Stimulated activated CD8-positive, alpha-beta memory T cell treated with anti-CD3 and anti-CD28 coated beads, Interleukin-4, amount 100 ng/mL, for 48 hours (primary cell): ENCODE results near the gene MRC1.

Experiments used
- DNase-seq: peaks from one replicate; pipeline ENCODE4 v3.0.0-alpha.2; 2020

MRC1 gene

DNA sequence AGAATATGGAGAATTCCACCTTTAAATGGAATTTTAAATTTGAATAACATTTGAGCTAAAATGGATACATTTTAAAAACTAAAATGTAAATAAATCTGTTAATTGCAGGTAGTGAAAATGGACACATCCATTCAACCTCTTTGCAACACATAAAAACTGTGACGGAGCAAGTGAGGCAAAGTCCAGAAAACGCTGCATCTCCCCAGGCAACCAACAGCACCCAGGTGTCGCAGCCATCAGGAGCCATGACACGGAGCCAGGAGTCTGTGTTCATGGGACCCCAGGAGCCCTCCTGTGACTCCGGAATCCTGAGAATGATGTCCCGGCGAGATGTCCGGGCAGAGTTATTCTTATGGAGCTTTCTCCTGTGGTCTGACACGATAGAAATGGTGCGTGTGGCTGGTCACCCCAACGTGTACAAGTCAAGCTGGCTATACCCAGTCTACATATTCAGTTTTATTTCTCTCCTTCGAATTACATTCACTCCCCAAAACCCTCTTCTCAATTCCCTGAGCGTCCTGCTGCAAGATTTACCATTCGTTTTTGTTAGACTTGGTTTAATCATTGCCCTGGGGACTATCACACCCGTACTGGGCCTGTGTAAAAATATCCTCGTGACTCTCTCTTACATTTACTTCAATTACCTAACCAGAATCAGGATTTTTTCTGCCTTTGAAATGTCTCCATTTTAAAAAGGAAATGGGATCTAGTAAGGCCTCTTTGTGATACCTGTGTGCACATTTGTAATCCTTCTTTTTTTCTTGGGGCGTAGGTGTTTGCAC lies 13.1 kb upstream of the MRC1 start:
- DNase-seq = no peak

DNA sequence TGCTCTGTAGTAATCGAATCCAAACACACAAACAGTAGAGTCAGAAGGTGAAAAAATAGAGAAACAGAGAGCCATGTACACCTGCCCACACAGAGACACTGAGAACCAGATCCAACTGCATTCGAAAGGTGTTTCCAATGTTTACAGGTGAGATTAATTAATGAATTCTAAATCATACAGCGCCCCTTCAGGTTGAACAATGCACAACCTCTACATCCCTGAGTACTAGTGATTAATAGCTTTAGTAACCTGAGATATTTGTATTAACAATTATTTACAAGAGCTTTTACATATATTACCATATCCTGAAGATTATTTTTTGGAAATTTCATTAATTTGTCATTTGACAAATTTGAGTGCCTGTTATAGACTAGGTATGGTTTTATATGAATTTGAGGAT lies 7.6 kb upstream of the MRC1 start:
- DNase-seq = no peak

DNA sequence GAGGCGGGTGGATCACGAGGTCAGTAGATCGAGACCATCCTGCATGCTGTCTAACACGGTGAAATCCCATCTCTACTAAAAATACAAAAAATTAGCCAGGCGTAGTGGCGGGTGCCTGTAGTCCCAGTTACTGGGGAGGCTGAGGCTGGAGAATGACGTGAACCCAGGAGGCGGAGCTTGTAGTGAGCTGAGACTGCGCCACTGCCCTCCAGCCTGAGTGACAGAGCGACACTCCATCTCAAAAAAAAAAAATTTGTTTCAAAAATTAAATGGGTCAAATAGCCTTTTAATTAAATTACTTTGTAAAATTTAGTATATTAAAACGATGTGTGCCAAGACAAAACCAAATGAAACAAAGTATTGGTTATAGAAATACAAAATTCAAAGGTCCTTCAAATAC lies 6.8 kb upstream of the MRC1 start:
- no peak for DNase-seq

DNA sequence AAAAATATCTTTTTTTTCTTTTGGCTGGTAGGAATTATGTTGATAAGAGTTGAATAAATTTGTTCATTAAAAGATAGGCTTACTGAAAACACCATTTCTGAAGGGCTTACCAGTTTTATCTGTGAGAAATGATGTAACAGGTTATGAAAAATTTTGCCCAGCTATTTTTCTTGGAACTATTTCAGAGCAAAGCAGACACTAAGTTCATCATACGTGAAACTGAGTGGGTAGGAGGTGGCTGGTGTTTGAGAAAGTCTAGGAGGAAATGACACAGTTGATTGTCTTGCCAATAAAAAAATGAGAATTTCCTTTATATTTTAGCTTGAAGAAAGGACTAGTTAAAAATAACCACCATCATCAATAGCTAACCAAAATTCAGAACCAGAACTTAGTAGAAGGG lies 6.2 kb upstream of the MRC1 start:
- DNase-seq = no peak

DNA sequence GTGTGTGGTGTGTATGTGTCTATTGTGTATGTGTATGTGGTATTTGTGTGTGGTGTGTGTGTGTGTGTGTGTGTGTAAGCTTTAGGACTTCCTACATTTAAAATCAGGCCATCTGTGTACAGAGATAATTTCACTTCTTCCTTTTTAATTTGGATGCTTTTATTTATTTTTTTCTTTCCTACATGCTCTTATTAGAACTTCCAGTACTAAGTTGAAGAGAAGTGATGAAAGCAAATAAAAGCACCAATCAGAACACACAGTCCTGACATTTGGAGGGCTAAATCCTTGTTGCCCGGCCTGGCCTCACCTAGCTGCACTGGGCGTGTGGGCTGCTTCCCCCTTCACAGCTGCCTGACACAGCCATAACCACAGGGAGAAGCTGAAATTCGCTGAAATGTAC lies 3.8 kb upstream of the MRC1 start:
- DNase-seq = no peak

DNA sequence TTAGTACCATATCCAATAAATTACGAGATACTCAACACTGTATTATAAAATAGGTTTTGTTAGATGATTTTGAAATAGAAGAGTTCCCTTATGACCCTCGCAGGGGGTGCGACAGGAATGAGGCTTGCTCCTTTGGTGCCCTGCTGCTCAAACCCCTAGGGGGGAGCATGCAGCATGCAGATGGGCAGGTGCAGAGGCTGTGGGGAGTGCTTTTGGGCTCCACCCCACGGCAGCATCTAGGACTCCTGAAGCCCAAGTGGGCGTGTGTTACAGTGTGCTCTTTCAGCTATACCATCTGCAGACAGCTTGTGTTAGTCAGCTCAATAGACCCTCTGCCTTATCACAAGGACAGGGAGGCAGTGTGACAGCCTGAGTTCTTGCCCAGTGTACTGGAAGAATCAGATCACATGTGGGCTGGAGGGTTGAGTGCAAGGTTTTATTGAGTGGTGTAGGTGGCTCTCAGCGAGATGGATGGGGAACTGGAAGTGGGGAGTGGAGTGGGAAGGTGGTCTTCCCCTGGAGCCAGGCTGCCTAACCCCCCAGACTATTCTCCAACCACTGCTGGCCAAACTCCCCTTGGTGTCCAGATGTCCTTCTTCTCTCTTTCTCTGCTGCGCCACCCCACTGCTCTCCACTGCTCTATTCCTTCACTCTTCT lies 3.1 kb upstream of the MRC1 start:
- peak; percentile 40 for DNase-seq

DNA sequence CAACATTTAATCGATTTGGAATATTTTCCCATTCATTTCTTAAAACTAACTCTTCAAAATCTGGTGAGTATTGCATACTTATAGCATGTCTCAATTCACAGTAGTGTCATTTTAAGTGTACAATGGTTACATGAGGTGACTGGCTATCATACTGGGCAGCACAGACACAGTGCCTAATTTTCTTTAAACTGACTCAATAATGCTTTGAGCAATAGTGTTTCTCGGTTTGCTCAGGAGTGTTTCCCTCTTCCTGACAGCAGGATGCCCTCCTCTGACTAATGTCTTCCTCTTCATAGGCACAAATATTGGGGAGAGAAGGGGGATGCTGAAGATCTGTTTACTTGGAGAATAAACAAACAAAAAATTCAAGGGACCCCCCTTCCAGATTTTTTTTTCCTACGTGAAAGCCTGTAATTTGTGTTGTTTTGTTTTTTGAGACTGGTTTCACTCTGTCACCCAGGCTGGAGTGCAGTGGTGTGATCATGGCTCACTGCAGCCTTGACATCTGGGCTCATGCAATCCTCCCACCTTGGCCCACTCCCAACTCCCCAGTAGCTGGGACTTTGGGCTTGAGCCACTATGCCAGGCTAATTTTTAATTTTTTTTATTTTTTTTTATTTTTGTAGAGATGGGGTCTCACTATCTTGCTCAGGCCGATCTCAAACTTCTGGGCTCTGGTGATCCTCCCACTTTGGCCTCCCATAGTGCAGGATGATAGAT lies 2.2 kb downstream of the MRC1 start:
- no peak for DNase-seq

DNA sequence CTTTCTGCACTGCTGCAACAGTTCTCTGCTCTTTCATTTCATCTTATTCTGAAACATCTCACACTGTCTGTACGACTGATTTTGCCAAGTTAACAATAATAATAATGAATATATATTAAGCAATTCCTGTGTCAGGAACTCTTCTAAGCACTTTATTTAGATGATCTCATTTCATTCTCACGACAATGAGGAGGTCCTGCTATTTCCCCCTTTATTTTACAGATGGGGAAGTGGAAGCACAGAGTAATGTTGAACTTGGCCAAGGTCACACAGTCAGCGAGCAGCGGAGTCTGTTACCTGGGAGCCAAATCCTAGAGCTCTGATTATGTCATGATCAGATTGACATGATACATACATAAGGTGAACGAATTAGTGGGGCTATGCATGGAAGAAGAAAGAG lies 5.8 kb downstream of the MRC1 start:
- DNase-seq = no peak

DNA sequence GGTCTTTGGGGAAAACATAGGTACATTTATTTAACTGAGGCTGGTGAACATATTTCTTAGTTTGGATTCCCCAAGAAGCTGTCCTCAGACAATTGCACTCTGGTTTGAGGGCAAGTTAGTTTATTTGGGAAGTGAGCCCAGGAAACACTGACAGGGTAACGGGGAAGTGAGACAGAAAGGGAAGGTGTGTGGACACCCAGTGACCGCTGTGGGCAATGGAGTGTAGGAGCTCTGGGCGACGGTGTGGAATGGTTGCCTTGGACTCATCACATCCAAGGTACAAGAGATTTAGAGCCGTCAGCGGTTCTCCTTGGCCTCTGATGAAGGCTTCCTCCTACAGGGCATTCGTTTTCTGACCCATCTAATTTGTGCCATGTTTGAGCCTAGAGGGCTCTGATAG lies 7.1 kb downstream of the MRC1 start:
- no peak for DNase-seq

DNA sequence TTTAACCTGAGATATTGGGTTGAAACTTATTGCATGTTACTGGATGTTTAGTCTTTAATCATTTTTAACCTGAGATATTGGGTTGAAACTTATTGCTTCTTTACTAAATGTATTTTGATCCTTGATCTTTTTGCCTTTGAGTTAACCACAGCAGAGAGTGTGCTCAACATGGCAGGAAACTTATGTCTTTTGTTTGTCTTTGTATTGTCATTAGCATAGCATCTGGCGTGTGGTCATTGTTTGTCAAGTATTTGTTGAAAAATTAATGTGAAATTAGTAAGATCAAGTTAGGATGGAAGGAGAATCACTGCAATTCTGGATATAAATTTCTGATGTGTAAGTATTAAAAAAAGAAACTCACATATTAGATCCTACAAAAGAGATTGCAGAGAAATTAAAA lies 8.2 kb downstream of the MRC1 start:
- DNase-seq = no peak

DNA sequence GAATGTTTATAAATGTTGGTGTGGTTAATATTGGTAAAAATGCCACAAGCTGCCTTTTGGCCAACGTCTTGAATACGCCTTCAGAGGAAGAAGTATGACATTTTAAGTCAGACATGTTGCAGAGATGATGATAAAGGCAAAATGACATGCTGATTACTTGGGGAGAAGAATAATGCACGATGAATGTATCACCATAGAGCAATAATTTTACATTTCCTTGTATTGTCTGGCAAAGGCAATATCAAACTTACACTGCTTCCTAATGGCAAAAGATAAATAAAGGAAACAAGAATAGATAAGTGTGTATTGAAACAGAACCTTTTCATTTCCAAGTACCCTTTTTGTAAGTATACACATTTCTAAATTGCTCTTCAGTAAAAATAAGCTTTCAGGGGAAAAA lies 8.6 kb downstream of the MRC1 start:
- DNase-seq = no peak

DNA sequence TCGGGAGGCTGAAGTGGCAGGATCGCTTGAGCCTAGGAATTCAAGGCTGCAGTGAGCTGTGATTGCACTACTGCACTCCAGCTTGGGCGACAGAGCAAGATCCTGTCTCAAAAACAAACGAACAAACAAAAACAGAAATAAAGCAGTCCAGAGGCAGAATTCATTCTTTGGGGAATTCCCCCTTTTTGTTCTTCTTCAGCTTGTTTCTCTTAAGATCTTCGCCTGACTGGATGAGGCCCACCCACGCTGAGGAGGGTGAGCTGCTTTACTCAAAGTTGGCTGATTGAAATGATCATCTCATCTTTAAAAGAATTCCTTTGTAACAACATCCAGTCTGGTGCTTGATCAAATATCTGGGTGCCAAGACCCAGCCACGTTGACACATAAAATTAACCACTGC lies 10.7 kb downstream of the MRC1 start:
- no peak for DNase-seq

DNA sequence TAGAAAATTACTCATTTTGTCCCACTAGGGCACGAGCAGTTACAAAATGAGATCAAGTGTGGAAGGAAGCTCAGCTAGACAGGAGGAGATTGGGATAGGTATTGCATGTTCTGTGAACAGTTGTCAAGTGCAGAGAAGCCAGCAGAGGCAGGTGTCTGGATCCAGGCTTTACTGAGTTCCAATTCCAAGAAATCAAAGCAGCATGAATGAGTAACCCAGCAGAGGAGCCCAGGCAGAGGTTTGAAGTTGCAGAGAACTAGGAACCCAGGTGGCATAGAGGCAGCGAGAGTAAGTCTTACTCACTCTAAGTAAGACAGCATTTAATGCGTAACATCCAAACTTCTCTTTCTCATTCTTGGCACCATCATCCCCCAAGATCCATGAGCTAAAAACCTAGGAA lies 11.8 kb downstream of the MRC1 start:
- no peak for DNase-seq

DNA sequence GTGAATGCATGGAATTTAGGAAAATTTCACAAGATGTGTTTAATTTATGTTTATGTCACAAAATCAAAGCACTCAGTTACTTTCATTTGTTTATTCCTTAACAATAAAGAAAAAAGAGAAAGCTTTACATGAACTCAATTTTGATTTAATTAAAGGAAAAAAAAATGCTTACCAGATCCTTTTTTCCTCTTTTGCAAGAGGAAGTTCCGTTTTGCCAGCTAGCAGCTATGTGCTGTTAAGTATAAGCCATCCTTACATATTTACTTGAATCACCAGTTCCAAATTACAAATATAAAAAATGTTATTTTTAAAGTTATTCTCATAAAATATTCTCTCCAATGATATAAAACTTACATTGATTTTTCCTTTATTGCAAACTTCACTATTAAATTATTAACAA lies 12.7 kb downstream of the MRC1 start:
- no peak for DNase-seq

DNA sequence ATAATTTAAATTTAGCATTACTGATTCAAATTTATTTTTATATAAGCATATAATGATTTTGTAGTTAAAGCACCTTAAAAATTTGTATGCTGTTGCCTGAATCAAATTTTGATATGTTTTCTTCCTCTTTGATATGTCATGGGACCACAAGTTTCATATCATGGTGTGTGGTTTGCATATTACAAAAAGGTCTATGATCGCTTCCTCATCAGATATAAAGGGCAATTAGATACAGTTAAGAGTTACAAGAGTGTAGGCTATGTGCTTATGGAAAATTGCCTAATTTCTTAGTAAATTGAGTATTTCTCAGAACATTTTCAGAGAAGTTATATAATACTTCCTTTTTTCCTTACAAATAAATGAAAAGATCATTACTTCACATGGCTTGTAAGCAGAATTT lies 22.2 kb downstream of the MRC1 start:
- no peak for DNase-seq

DNA sequence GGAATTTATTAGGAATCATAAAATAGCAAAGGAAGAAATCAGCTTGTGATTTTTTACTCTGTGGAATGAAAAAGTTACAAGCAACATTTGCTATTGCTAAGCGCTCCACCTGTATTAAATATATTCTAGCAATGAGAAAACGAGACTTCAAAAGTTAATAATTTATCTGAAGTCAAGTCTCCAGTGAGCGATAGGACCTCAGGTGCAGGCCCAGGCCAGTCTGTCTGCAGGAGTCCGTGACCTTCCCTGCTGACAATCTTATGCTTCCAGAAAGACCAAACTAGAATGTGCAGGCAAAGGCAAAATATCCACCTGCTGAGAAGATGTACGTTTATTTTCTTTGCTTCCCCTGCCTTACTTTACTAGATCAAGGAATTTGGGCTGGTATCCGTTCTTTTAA lies 22.7 kb downstream of the MRC1 start:
- DNase-seq = no peak

DNA sequence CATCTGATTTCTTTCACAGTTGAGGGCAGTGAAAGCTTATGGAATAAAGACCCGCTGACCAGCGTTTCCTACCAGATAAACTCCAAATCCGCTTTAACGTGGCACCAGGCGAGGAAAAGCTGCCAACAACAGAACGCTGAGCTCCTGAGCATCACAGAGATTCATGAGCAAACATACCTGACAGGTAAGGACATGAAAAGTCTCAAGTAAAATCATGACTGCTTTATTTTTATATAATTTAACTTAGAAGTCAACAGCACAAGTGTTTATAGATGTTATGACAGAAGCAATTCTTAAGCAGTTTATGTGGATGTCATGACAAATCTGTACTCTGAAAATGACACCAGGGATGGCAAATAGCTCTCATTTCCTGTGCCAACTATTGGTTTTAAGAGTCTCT lies 24.5 kb downstream of the MRC1 start:
- no peak for DNase-seq

DNA sequence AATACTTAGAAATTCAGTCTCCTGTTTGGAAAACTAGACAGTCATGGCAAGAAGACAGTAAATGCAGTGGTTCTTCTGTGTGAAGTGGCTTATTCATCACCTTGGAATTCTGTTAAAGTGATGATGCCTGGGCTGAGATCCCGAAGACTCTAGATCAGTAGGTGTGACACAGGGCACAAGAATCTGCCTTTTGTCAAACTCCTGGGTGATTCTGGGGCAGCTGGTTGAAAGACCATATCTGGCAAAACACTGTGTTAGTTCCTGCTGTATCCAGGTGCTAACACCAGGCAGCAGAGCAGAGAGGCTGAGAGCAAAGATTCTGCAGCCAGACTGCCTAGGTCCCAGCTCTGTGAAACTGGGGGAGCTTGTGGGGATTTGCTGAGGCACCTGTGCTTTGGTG lies 26.5 kb downstream of the MRC1 start:
- DNase-seq = no peak

DNA sequence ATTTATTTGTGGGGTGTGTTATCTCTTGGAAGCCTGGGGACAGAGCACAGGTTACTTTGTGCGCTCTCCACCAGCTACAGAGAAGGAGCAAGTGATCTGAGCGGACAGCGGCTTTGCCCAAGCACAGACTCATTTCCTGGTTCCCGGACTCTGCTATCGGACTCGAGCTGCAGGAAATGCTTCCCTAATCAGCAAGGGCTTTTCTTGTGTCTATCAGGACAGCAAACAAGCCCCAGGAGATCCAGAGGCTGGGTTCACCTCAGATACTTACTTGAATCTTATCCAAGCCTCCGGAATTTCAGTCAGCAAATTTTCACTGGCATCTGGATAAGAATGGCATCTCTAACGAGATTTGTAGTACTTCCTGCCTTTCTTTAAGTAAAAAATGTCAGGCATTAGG lies 27.8 kb downstream of the MRC1 start:
- DNase-seq = no peak

DNA sequence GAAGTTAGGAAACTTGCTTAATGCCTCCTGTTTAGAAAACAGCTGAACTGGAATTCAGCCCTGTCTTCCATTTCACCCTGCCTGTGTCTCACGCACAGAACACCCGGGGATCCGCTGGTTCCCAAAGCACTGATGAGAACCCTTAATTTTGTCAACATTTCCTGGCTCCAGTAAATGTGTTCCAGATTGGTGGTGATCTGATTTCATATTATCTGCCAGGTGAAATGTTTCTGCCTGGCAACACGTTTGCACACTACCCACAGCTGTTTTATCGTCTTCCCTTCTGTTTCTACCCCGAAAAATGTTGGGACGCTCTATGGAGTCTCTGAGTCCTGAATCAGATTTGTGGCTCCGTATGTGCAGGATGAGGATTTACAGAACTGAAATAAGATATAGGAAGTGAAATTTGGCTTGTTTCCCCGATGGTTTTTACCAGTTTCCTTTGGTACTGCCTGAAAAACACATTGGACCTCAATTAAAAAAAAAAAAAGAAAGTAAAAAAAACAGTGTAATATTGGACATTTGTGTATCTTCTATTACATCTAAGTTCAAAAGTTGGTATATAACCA lies 29.0 kb downstream of the MRC1 start:
- no peak for DNase-seq

DNA sequence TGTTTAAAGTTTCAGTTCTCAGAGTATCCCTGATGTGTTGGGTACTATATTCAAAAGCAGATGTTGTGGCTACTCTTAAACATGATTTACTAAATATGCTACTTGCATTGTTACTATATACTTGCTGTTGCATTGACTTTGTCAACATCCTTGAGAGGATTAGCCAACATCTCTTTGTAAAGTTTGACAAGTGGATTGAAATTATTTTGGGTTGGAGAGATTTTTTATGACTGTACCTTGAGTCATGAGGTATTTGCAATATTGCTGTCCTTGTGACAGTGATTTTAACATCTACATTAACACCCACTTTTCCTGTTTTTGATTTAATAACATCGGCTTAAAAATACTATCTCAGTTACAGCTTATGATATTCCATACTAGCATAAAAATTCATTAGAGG lies 31.9 kb downstream of the MRC1 start:
- no peak for DNase-seq

DNA sequence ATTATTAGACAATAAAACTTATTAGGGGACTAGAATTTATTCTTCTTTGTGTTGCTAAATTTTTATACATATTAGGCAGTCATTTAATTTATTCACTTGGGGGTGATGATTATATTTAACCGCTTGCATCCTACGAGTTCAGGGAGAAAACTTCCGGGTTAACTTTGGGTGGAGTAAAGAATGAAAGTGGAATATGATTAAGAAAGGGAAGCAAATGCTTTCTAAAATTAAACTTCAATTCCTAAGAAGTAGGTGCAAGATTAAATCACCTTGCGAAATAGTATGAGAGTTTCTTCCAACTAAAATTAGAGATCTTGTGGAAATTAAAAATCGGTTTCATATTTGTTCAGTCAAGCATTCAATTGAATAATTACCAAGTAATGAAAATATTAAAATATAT lies 33.5 kb downstream of the MRC1 start:
- no peak for DNase-seq

DNA sequence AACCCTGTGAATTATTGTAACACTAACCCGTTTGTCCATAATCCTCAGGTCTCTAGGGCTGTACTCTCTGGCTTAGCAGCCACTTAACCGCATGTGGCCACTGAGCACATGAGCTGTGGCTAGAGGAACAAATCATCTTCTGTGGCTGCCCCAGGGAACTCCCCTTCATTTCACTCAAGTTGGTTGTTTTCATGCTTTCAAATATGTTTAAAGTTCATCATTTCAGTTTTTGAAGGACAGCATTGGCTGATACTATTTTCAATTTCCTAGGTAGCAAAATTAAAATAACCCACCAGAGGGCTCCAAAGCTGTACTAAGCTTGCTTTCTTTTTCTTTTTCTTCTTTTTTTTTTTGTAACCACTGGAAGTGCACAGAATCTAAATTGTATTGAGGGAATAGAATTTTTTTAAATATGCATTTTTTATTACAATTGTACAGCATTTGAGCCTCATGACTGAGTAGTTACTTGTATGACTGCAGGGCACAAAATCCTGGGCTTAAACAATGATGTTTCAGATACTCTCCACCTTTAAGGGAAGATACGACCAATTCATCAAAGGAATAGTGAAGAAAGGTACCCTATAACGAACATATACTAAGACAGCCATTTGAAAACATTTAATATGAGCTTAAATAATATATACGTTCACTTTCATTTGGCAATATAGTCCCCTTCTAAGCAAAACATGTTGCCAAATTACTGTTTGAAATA lies 38.6 kb downstream of the MRC1 start:
- DNase-seq = no peak
